ENCODE results near the gene SEPTIN5.

Gene SEPTIN5

DNA sequence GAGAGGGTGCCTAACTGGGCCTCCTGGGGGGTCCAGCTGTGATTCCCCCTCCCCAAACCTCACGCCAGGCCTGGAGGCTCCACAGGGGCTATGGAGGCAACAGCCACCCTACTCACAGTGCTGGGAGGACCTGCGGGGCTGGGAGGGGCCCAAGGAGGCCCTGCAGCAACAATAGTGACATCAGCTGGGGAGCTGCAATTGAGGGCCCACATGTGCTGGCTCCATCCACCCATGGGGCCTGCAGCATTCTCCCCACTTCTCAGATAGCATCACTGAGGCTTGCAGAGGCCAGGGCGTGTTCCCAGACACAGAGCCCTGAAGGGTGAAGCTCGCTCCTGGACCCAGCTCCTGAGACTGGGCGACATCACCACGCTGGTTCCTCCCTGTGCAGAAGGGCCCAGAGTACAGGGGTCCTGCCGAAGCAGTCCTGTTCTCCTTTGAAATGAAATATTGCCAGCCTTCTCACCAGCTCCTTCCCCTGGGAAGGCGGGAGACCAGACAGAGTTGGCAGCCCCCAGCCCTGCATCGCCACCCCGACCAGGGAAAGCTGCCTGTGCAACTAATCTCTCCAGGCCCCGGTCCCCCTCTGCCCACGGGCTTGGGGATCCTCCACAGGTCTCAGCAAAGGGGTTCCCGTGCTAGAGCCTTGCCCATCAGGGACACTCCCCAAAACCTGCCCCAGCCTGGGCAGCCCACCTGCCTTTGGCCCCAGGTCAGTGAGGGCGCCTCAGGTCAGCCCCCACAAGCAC, 37.4 kb downstream of the SEPTIN5 start:
- no peak for DNase-seq

DNA sequence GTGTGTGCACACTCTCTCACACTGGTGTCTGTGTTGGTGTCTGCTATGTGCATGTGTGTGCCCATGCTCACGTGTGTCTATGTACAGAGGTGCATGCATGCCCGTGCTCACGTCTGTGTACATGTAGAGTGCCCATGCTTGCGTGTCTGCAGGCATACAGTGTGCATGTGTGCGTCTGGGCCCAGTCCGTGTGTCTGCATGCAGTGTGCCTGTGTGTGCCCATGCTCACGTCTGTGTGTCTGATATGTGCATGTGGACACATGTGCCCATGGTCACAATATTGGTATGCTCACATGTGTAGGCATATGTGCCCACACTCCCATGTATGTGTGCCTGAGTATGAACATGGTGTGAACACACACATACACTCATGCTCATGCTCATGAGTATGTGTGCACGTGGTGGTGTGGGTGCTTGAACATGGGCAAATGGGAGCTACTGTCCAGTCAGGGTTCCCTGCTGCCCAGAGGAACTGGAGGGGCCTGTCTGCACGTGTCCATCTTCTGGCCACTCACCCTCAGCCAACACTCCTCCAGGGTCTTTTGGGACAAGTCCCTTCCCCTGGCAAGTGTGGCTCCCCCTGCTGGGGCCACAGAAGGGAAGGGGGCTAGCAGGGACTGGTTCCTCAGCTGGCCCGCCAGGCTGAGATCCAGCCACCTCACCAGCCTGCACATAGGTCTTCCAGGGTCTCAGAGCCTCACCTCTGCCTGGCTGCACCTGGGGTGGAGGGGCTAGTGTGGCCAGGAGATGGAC, 39.0 kb downstream of the SEPTIN5 start:
- DNase-seq, result no peak

DNA sequence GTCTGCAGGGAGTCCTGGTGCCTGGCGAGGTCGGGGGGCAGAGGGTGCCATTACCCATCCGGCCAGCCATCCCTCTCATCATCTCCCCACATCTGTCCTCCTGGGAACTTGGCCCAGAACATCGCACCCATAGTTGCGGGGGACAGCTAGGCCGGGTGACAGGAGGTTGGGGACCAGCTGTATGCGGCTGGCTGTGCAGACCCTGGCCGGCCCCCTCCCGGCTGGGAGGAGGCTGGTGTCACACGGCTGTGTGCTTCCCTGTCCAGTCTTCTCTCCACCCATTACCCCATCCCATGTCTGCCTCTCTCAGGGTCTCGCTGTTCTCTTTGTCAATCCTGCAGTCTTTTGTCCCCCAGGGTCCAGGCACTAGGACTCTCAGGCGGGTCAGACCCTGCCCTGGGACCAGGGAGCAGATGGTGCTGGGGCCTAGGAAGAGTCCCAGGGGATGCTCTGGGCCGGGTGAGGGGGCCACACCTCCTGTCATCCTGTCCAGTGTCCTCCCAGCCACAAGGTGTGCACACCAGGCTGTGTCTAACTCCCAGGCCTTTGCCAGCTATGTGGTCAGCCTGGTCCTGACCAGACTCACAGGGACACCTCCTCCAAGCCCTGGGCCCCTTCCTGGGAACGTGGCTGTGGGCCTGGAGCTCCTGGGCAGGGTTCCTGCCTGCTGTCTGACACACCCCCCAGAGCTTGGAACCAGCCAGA, 39.8 kb downstream of the SEPTIN5 start:
- DNase-seq, result no peak

DNA sequence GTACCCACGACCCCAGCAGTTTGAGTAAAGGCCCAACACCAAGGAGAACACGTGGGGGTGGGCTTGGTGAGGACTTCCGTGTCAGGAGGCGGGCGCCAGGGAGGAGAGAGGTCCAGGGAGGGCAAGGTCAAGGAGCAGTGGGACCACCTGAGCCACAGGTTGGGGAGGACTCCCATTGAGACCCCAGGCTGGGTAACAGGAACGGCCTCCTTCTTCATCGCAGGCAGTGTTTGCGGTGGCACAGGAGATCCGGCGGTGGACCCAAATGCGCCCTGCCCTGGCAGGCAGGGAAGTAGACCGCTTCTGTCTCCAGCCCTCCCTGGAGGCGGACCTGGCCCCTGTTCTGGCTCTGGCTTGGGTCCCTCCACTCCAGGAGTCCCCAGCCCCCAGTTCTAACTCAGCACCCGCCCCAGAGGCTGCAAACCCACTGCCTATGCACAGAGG, 40.4 kb downstream of the SEPTIN5 start:
- no peak for DNase-seq

DNA sequence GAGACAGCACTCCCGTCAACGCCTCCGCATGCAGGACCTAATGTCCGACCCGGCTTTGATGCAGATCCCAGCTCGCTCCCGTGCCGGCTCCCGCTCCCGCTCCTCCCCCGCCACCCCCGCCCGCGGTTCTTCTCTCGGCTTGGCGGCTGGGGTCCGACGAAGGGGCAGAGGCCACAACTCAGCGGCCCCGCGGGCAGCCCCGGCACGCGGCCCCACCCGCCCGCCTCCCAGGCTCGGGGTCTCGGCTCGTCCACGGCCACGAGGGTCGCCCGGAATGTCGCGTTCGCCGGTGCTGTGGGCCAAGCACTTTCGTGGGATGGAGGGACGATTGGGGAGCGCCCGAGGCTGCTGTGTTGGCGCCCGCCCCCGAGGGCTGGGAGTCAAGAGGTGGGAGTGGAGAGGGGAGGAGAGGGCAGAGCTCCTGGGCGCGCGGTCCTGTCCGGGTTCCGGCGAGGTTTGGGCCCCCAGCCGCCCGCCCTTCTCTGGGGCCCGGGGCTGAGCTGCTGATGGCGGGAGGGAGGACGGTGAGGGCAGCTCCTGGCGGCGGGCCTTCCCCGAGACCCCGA, 40.9 kb downstream of the SEPTIN5 start:
- DNase-seq, result no peak

DNA sequence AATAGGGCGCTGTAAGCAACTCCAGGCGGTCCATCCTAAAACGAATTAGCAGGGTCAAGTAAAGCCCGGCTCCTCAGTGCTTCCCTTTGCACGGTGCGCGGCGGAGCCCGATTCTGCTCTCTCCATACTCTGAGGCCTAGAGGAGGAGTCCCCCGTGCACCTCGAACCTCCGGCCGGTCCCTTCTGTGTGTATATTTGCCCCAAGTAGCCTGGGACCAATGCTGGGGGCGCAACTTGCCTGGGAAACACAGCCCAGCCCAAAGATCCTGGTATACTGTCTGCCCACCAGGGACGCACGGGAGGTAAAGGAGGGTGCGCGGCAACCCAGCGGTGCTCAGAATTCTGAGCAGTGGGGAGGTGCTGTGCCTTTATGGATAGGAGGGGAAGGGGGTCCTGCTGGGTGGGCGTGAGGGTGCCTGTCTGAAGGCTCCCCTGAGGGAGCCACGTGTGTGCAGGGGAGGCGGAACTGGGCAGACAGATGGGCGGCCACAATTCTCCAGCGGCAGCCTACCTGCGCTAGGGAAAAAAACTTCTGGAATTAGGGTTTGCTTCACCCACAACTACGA, 41.5 kb downstream of the SEPTIN5 start:
- DNase-seq, result no peak

DNA sequence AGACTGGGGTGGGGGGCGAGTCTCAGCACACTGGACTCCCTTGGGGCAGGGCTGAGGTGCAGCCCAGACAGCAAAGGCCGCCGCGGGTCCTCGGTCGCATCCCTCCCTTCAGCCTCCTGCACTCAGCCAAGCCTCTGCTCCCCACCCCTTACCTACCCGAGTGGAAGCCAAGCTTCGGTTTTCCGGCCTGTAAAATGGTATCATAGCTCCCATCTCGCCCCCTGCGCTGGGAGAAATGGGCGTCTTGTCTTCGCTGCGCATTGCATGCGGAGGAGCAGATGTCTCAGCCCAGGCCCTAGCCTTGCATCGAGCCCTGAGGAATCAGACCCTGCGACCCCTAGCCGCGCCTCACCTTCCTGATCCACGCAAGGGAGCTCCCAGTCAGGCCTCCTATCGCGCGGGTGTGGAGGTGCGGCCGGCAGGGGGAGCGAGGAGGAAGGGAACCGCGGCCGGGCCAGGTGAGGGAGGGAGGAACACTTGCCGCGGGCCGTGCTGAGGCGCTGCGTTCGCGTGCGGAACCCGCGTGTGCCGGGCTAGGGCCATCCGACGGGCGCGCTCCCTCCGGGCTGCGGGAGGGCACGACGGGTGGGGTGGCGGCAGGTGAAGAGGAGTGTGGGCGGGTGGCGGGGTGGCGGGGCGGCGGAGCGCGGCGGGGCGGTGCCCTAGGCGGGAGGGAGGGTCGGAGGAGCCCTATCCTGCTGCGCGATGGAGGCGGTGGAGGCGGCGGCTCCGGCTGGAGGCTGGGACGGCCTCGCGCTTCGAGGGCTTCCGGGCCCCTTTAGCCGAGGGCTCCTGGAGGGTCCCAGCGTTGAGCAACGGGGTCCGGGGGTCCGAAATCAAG, 42.2 kb downstream of the SEPTIN5 start:
- no peak for DNase-seq

DNA sequence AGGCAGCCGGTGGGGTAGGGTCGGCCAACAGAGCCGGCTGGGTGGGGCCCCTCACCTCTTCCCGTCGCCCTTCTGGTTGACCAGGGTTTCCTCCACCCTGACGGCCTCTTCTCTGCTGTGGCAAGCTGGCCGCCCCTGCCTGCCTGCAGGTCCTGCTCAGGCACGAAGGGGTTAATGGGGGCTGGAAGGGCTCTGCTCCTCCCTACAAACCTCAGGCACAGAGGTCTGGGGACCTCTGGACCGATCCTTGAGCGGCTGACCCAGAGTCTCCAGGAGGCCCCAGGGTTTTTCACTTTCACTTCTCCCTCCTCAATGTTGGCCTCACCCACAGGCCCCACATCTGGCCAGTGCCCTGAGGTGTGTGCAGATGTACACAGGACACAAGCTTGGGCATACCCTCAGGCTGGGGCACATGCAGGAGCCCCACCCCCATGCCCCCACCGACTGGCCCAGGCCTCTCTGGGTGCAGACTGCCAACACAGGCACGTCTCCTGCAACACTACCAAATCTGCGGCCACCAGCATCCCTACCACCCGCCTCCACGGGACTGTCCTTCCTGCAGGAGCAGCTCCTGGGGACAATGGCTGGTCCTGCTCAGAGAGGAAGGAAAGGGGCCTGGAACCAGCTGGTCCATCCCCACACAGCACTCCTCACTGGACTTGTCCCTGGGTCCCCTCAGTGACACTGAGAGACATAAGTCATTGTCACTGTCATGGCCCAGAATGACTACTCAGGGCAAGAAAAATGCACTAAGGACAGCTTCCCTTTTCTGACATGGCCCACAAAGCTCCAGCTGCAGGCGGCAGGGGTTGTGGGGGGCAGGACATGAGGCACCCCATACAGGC, 43.1 kb downstream of the SEPTIN5 start:
- DNase-seq, result no peak

DNA sequence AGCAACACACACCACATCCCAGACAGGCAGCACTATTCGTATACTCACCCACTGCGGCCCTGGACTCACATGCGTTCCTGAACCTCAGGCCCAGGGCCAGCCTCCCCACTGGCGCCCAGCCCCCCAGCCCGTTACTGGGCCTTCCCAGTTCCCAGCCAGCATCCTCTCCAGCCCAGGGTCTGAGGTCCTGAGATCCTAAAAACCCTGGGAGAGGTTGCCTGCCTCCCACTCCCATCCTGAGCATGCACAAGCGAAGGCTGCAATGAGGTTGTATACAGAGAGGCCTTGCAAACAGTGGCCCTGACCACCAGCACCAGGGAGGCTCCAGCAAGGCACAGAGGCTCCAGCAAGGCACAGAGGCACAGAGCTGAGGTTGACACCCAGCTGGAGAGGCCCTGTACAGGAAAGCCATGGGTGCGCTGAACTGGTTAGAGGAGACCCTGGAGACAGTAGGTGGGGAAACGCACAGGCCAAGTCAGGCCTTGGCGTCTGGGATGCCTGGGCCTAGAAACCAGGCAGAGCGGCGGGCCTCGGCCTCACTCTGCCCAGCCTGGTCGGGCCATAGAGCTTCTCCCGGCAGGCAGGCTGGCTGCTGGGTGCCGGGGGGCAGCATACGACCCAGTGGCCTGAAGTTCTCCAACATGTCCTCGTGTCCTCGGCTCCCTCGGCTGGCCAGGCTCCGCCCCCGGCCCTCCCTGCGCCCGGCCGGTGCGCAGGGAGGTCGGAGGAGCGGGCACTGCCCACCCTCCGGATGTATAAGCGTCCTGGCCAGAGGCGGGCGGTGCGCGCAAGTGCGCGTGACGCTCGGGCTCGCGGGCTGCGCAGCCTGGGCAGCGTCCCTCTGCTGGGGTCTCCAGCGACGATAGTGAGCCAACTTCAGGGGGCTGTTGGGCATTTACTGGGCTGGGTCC, 43.9 kb downstream of the SEPTIN5 start:
- no peak for DNase-seq

DNA sequence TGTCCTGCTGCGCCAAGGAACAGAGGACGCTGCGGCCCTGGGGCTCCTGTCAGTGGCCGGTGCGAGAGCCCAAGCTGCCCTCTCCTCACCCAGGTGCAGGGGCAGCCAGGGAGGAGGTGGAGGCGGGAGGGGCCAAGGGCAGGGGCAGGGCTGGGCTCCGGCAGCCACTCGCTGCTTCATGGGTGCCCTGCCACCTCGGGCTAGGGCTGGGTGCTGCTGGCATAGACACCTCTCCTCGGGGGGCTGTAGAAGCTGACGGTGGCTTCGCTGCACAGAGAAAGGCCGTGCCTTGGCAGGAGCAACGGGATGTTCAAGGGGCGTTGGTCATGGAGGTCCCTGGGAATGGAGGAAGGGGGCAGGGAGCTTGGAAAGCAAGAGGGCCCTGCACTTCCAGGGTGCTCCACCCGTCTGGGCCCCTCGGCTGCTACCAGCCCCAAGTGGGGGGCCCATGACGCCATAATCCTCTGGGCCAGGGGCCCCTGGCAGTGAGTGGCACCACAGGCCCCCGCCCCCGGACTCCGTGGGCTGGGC, 44.7 kb downstream of the SEPTIN5 start:
- no peak for DNase-seq

DNA sequence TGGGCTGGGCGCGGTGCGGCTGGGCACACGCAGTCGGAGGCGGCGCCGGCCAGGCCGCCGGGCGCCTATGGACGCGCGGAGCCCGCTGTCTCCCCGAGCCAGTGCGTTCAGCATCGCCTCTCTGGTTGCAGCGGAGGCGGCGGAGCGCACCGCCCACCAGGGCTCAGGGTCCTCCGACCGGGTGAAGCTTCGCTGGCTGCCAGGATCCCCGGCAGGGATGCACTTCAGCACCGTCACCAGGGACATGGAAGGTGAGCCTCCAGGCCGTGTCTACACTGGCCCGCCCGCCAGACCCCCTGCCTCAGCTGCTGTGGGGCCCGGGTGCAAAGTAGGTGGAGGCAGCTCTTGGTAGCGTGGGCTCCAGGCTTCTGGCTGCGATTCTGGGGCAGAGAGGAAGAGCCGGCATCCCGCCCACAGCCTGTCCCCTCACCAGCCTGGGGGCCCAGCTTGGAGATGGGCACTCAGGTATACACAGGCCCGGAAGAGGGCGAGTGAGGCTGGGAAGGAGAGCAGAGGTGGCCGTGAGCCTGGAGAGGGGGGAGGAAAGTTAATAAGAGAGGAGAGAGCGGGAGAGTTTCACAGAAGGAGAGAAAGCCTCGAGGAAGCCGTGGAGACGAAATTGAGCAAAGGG, 45.2 kb downstream of the SEPTIN5 start:
- DNase-seq, result no peak

DNA sequence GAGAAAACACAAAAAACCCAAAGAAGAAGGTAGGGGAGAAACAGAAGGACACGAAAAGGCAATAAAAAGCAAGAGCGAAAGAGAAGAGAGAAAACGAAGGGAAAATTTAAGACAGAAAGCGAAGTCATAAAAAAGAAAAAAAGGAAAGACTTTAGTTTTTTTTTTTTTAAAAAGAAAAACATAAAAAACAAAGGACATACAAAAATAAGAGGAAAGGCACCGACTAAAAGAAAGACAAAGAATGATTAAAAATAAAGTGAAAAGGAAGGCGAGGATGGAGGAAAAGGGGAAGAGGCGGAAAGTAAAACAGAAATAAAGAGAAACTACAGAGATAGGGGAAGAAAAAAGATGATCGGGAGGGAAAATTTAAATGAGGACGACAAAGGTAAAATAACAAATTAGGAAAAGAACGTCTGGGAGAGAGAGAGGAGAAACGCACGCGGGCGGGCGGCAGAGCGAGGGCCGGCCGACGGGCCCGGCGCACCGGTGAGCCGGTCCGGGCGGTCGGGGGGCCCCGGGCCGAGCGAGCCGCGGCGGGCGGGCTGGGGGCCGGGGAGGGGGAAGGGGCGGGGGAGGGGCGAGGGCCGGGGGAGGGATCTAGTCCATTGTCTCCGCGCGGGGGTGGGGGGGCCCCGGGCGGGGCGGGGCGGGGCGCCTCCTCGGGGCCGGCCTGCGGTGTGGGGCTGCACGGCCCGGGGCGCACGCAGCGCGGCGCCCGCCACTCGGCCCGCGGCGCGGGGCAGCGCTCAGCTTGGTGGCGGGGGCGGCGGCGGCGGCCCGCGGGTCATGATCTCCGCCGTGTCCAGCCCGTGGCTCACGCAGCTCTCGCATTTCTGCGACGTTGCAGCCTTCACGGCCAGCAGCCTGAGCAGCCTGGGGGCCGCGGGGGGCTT, 46.0 kb downstream of the SEPTIN5 start, which contains the start of gene TBX1:
TBX1 (plus strand) TSS at position 721 of the 893 bp plus-strand sequence; CDS start at position 787, 66 bp downstream.
- DNase-seq, result no peak

DNA sequence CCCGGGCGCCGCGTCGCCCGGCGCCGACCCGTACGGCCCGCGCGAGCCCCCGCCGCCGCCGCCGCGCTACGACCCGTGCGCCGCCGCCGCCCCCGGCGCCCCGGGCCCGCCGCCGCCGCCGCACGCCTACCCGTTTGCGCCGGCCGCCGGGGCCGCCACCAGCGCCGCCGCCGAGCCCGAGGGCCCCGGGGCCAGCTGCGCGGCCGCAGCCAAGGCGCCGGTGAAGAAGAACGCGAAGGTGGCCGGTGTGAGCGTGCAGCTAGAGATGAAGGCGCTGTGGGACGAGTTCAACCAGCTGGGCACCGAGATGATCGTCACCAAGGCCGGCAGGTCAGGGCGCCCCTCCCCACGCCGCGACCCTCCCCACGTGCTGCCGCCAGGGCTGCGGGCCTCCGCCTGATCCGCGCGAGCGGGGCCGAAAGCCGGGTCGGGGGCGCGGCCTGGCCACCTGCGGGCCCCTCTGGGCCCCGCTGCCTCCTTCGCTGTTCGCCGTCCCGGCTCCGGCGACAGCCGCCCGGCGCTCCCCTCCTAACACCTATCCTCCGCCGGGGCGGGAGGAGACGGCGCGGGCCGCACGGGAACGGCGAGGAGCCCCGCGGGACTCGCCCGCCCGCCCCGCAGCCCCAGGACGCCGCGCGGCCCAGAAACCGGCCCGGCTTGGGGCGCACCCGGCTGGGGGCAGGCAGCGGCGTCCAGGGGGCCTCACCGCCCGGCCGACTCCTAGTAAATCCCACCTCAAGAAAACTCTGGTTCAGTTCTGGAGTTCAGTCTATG, 46.8 kb downstream of the SEPTIN5 start:
- DNase-seq, result no peak

DNA sequence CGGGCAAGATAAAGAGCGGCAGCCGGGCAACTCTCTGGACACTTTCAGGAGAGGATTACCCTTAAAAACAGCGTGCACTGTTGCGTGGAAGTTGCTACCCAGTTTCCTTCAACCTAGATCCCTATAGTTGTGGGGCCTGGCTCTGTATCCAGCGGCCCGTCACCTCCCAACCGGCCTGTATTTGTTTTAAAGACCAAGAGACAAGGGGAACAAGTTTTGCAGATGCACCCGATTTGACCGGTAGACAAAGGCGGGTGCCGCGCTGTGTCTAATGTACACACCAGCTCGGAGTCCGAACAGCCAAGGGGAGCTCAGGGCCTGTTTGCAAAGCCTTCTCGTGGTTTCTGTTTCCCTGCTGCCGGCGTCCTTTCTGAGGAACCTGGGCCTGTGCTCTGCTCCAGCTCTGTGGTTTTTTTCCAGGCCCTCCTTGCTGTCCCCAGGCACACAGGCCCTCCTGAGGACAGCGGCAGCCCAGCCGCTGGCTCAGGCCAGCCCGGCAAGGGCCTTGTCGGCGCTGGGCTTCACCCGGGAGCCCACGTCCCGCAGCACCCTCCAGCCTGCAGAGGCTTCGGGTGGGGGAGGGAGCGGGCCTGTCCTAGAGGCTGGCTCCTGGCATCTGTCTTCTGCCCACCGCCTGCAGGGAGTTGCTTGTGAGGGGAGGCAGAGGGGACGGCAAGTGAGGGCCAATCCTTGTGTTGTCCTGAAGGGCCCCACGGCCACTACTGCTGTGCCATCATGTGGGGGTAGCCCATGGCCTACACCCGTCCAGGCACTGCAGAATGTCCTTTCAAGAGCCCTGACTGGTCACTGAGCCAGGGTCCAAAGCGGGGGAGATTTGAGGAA, 47.6 kb downstream of the SEPTIN5 start:
- no peak for DNase-seq

DNA sequence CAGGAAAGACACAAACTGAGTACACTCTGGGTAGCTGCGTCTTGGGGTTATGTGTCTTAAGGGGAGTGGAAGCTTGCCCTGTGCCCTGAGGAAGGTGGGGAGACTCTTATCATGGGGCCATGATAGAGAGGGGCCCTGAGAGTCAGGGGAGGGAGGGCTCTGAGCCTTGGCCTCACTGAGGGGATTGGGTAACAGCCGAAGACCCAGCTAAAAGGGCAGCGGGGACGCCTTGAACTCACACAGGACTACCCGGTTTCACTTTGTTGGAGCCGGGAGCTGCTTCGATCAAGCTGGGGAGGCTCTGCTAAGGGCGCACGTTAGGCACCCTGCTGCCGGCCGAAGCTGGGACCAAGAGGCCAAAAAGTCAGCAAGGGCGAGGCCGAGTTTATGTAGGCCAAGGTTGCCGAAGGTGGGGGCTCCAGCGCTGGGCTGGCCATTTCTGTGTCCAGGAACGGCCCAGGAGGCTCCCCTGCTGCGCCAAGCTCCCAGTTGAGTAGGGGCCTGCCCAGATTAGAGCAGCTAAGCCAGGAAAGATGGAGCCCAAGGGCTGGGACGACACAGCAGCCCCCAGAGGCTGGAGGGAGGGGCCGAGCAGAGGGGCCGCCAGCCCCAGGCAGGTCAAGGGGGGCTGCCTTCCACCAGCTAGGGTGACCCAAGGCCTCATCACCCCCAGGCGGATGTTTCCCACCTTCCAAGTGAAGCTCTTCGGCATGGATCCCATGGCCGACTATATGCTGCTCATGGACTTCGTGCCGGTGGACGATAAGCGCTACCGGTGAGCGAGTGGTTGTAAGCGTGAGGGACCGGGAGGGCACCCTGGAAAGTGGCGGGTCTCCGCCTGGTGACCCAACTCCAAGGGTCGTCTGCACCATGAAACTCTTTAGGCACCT, 48.5 kb downstream of the SEPTIN5 start:
- no peak for DNase-seq

Measured in NCI-H510A (cell line).